LNCAP (cell line): ENCODE data around the gene SERPINI1.

ENCODE experiments used
- CTCF ChIP-seq: fragments of 450-650 bp; IDR thresholded peaks from 2 replicates; pipeline ENCODE4 v1.5.1; 2017; ENCODE audit warnings: mild to moderate bottlenecking

Gene SERPINI1

DNA sequence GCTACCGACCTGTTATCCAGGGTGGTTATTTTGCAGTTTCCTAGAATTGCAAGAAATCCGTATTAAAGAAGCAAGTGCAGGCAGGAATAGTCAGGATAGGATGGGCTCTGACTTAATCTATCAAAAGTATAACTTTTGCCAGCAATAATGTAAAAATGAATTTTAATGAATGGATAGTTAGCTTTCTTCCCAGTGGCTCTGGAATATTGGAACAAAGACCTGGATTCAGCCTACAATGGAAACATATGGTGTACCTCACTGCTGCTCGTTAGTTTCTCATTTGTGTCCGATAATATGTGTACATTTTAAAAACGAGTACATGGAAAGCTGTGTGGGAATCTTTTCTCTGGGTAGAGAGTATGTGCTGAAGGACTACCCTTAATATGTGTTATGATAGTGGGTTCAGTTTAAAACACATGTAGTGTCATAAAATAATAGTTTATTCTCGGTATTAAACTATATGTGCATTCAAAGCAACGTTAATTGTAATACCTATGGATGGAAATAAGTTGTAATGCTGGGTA is 805 bp downstream of the SERPINI1 start:
- TF ChIP-seq CTCF, result no peak

- TF ChIP-seq CTCF, result no peak
Measured at GRCh38 chr3:167736997-167737396, 1.5 kb downstream of the SERPINI1 start.

DNA sequence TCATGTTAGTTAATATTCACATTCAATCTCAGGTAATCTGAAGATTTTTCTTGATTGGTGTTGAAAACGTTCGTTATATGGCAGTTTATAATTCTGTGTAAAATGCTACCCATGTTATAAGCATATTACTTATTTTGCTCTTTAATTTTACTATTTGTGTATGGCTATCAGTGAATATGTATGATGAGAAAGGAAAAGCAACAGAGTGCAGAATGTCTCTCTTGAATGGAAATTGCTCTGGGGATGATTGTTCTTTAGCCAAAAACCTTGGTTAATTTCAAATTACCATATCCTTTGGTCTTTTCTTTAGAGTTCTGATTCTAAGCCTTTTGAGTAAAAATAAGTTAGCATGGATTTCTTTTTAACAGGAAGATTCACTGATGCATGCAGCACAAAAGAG is 2.5 kb downstream of the SERPINI1 start:
- no peak for TF ChIP-seq CTCF

- no peak for TF ChIP-seq CTCF
Measured at GRCh38 chr3:167739190-167739810, 3.8 kb downstream of the SERPINI1 start.

DNA sequence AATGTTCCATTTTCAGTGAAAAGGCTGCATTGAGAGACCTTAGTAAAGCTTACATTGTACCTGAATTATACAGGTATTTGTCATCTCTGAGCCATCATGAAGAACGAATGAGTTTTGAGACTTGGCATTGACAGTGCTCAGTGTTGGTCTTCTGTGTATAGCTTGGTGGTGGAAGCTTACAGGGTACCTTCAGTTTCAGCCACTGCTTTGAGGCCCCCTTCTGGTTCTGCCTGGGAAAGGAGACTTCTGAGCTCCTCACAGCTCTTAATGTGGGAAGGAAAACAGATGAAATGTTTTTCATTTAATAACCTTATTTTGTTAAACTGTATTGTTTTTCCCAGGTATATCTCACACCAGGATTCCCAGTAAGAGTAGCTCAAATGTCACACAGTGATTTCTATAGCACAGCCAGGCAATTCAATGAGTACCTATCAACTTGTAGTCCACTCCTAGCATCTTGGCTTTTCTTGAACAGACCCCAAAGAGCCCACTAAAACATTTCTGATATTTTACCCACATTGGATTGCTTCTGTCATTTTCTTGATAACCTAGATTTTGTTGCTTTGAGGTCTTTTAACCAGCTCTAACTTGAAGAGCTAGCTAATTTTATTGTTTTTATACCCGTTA is 5.6 kb downstream of the SERPINI1 start:
- TF ChIP-seq CTCF, result no peak

GRCh38 chr3:167742338-167742737 is 6.8 kb downstream of the SERPINI1 start:
- no peak for TF ChIP-seq CTCF

DNA sequence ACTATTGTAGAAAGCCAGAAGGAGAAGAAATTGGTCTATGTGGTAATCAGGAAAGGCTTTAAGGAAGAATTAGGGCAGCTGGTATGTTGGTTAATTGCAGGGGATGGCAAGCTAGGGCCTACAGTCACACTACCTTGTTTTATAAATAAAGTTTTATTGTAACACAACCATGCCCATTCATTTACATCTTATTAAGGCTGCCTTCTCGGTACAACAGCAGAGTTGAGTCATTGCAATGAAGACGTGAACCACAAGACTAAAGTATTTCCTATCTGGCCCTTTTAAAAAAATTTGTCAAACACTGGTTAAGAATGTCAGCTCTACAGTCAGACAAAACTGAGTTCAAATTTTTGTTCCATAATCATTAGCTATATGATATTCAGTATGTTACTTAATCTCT is 8.3 kb downstream of the SERPINI1 start:
- TF ChIP-seq CTCF, result no peak
